H9 (cell line): ENCODE data around the gene ME3. TPM values are rescaled to one million over a fixed set of nuclear protein-coding genes. Genes with fewer than 3 reads are reported as not detected.

Source experiments
- DNase-seq: peaks from one replicate; pipeline ENCODE4 v3.0.0-alpha.2; 2017
- H2AFZ ChIP-seq: one replicate; pipeline ENCODE4 v1.6.1; 2013; ENCODE audit warnings: mild to moderate bottlenecking, low read length, control low read depth, moderate library complexity
- H2AK5ac ChIP-seq: 2 replicates; pipeline ENCODE4 v1.6.1; 2013; ENCODE audit warnings: low read length, control low read depth, mixed read lengths; ENCODE audit not compliant: insufficient read length
- H2BK120ac ChIP-seq: one replicate; pipeline ENCODE4 v1.6.1; 2013; ENCODE audit warnings: low read depth, mild to moderate bottlenecking, low read length, control low read depth, inconsistent platforms; ENCODE audit not compliant: poor library complexity, severe bottlenecking
- H2BK12ac ChIP-seq: 2 replicates; pipeline ENCODE4 v1.6.1; 2013; ENCODE audit warnings: low read length, control low read depth, mixed read lengths, low read depth; ENCODE audit not compliant: insufficient read length
- H2BK15ac ChIP-seq: 2 replicates; pipeline ENCODE4 v1.6.1; 2013; ENCODE audit warnings: low read depth, low read length, control low read depth
- H2BK20ac ChIP-seq: one replicate; pipeline ENCODE4 v1.6.1; 2013; ENCODE audit warnings: low read depth, mild to moderate bottlenecking, low read length, control low read depth, inconsistent platforms; ENCODE audit not compliant: poor library complexity, severe bottlenecking
- H2BK5ac ChIP-seq: 2 replicates; pipeline ENCODE4 v1.6.1; 2013; ENCODE audit warnings: low read length, control low read depth, mixed read lengths; ENCODE audit not compliant: insufficient read length
- H3K14ac ChIP-seq: 2 replicates; pipeline ENCODE4 v1.6.1; 2013; ENCODE audit warnings: low read length, control low read depth; ENCODE audit not compliant: insufficient read depth
- H3K18ac ChIP-seq: 2 replicates; pipeline ENCODE4 v1.6.1; 2013; ENCODE audit warnings: low read depth, mild to moderate bottlenecking, mixed read lengths, low read length, control low read depth; ENCODE audit not compliant: insufficient read length
- H3K23ac ChIP-seq: 2 replicates; pipeline ENCODE4 v1.6.1; 2013; ENCODE audit warnings: low read length, control low read depth, mixed read lengths, low read depth; ENCODE audit not compliant: insufficient read length
- H3K23me2 ChIP-seq: 2 replicates; pipeline ENCODE4 v1.6.1; 2013; ENCODE audit warnings: low read depth, mild to moderate bottlenecking, mixed read lengths, low read length, control low read depth; ENCODE audit not compliant: insufficient read length, poor library complexity, severe bottlenecking
- H3K27ac ChIP-seq: 2 replicates; pipeline ENCODE4 v1.5.1; 2013; ENCODE audit warnings: low read length, control low read depth, mixed read lengths, low read depth; ENCODE audit not compliant: insufficient read length
- H3K27me3 ChIP-seq: 2 replicates; pipeline ENCODE4 v1.6.1; 2013; ENCODE audit warnings: low read length, control low read depth, inconsistent platforms; ENCODE audit not compliant: insufficient read depth
- H3K4ac ChIP-seq: 2 replicates; pipeline ENCODE4 v1.6.1; 2013; ENCODE audit warnings: low read depth, mild to moderate bottlenecking, control low read depth, inconsistent platforms, low read length, moderate library complexity
- H3K4me1 ChIP-seq: 2 replicates; pipeline ENCODE4 v1.6.1; 2013; ENCODE audit warnings: low read length, control low read depth, inconsistent platforms; ENCODE audit not compliant: insufficient read depth
- H3K4me2 ChIP-seq: 2 replicates; pipeline ENCODE4 v1.6.1; 2013; ENCODE audit warnings: low read length, control low read depth, mixed read lengths; ENCODE audit not compliant: insufficient read length, insufficient read depth
- H3K56ac ChIP-seq: 2 replicates; pipeline ENCODE4 v1.6.1; 2013; ENCODE audit warnings: low read depth, mild to moderate bottlenecking, mixed read lengths, low read length, control low read depth; ENCODE audit not compliant: insufficient read length
- H3K79me1 ChIP-seq: 2 replicates; pipeline ENCODE4 v1.6.1; 2013; ENCODE audit warnings: low read depth, mild to moderate bottlenecking, moderate library complexity, low read length, control low read depth, inconsistent platforms; ENCODE audit not compliant: insufficient read depth, poor library complexity, severe bottlenecking
- H3K79me2 ChIP-seq: 2 replicates; pipeline ENCODE4 v1.6.1; 2013; ENCODE audit warnings: low read length, control low read depth, inconsistent platforms; ENCODE audit not compliant: insufficient read depth
- H3K9ac ChIP-seq: 2 replicates; pipeline ENCODE4 v1.6.1; 2013; ENCODE audit warnings: low read length, control low read depth, mixed read lengths; ENCODE audit not compliant: insufficient read length; ENCODE audit errors: extremely low read depth
- H3K9me3 ChIP-seq: one replicate; pipeline ENCODE4 v1.6.1; 2013; ENCODE audit warnings: low read depth, low read length, inconsistent platforms; ENCODE audit not compliant: control insufficient read depth
- H3T11ph ChIP-seq: one replicate; pipeline ENCODE4 v1.6.1; 2013; ENCODE audit warnings: mild to moderate bottlenecking, low read length, control low read depth, inconsistent platforms
- H4K20me1 ChIP-seq: one replicate; pipeline ENCODE4 v1.6.1; 2013; ENCODE audit not compliant: control insufficient read depth, insufficient read length, insufficient read depth
- H4K5ac ChIP-seq: 2 replicates; pipeline ENCODE4 v1.6.1; 2013; ENCODE audit warnings: low read depth, mild to moderate bottlenecking, mixed read lengths, low read length, control low read depth; ENCODE audit not compliant: insufficient read length
- H4K8ac ChIP-seq: replicated peaks from 2 replicates; pipeline ENCODE4 v1.6.1; 2013; ENCODE audit warnings: low read length, control low read depth, mixed read lengths, low read depth; ENCODE audit not compliant: insufficient read length
- H4K91ac ChIP-seq: 2 replicates; pipeline ENCODE4 v1.6.1; 2013; ENCODE audit warnings: low read depth, mild to moderate bottlenecking, moderate library complexity, mixed read lengths, low read length, control low read depth; ENCODE audit not compliant: insufficient read length
- H3K27ac Mint-ChIP-seq, 3 experiments: 2 replicates in 2 of 3; 3 replicates in 1 of 3; pipeline ENCODE4 v1.8.0; 2020 to 2021; ENCODE audit warnings: mixed read lengths in 3 of 3, mild to moderate bottlenecking in 1 of 3, moderate library complexity in 1 of 3
- H3K27me3 Mint-ChIP-seq: 2 replicates; pipeline ENCODE4 v1.8.0; 2021; ENCODE audit warnings: low read depth, mild to moderate bottlenecking, moderate library complexity, mixed read lengths
- H3K36me3 Mint-ChIP-seq, 3 experiments: 2 replicates in 2 of 3; 3 replicates in 1 of 3; pipeline ENCODE4 v1.8.0; 2020 to 2021; ENCODE audit warnings: low read depth in 3 of 3, mixed read lengths in 3 of 3; ENCODE audit not compliant: insufficient read depth in 1 of 3
- H3K4me1 Mint-ChIP-seq, 2 experiments: 2 replicates each; pipeline ENCODE4 v1.8.0; 2020; ENCODE audit warnings: mixed read lengths in 2 of 2
- H3K4me3 Mint-ChIP-seq, 2 experiments: 2 replicates in 1 of 2; 3 replicates in 1 of 2; pipeline ENCODE4 v1.8.0; 2020 to 2021; ENCODE audit warnings: mild to moderate bottlenecking in 2 of 2, mixed read lengths in 2 of 2, moderate library complexity in 1 of 2
- H3K9me3 Mint-ChIP-seq, 2 experiments: 2 replicates in 1 of 2; 3 replicates in 1 of 2; pipeline ENCODE4 v1.8.0; 2020; ENCODE audit warnings: mild to moderate bottlenecking in 2 of 2, mixed read lengths in 2 of 2, moderate library complexity in 1 of 2
- CTCF ChIP-seq: fragments of 200-600 bp; sonication (generic); conservative IDR thresholded peaks from 3 replicates; pipeline ENCODE4 v1.8.0; 2021; ENCODE audit warnings: antibody characterized with exemption, mild to moderate bottlenecking
- WGBS: extraction: QIAGEN DNeasy Blood & Tissue Kit; methylation state at CpG from one replicate; pipeline ENCODE4 v1.1.7; 2013; ENCODE audit warnings: missing lambda C conversion rate, low lambda C conversion rate, mixed read lengths; ENCODE audit not compliant: insufficient read length; ENCODE audit errors: extremely low coverage; 5-methylcytosine and 5-hydroxymethylcytosine counted together
- total RNA-seq: library from RNA; stranded (reverse); gene quantifications from 2 replicates; pipeline ENCODE4 v1.2.1, GENCODE V29; 2021

Gene ME3
- total RNA-seq, 1 experiment from 2014 or later, result 2.8 TPM

- no peaks in the 10 kb centered on the region for H4K20me1 ChIP-seq
- no peak overlapping the region for H2BK120ac ChIP-seq
- H4K8ac ChIP-seq, result no peak overlapping the region
- no peak overlapping the region for H2BK5ac ChIP-seq
- H3K9me3 Mint-ChIP-seq, result no peaks in the 10 kb centered on the region
- no peaks in the 10 kb centered on the region for H3K4me1 Mint-ChIP-seq
- no peak overlapping the region for H3K9ac ChIP-seq
- no peak overlapping the region for H2BK15ac ChIP-seq
- H3K14ac ChIP-seq, result no peak overlapping the region
- no peak overlapping the region for H2AK5ac ChIP-seq
- H2BK12ac ChIP-seq, result no peak overlapping the region
- no peak overlapping the region for H3K4me3 Mint-ChIP-seq
- no peak overlapping the region for H4K5ac ChIP-seq
- no peak overlapping the region for H3K18ac ChIP-seq
- no peak overlapping the region for H3K27ac ChIP-seq
- no peak overlapping the region for H3K4ac ChIP-seq
- no peaks in the 10 kb centered on the region for H3K79me2 ChIP-seq
- no peak overlapping the region for H2BK20ac ChIP-seq
- H3K9me3 ChIP-seq, result no peaks in the 10 kb centered on the region
- no peak overlapping the region for H3T11ph ChIP-seq
- no peaks in the 10 kb centered on the region for H3K23me2 ChIP-seq
- H3K27me3 Mint-ChIP-seq, result no peaks in the 10 kb centered on the region; the same call in 1 of the 2 replicates
- H3K27ac Mint-ChIP-seq, result no peak overlapping the region
- H3K23ac ChIP-seq, result no peak overlapping the region
- no peaks in the 10 kb centered on the region for H3K27me3 ChIP-seq
- no peak for TF ChIP-seq CTCF
- no peak for DNase-seq
- H3K4me2 ChIP-seq, result no peak overlapping the region
- no peak overlapping the region for H3K56ac ChIP-seq
- H3K36me3 Mint-ChIP-seq, result no peaks in the 10 kb centered on the region
- H4K91ac ChIP-seq, result no peak overlapping the region
- WGBS, result no CpG with 5 or more reads among the region's 8 CpGs
- no peaks in the 10 kb centered on the region for H3K79me1 ChIP-seq
- H2AFZ ChIP-seq, result no peak overlapping the region
- H3K4me1 ChIP-seq, result no peaks in the 10 kb centered on the region
These were observed 226.1 kb downstream of the ME3 start for GRCh38 chr11:86446163-86446923.
